ENCODE results near the gene HINT1.
"Not testable (repeated sequence)": the region's sequence is repeated elsewhere in the genome, so short reads cannot be mapped to it uniquely, and the experiment has no call there.

HINT1 gene

GRCh38 chr5:131196331-131196730 lies 31.3 kb upstream of the HINT1 start:
- H3K27me3 ChIP-seq (ENCODE audit: control insufficient read depth in 3 of 3, insufficient read depth in 3 of 3, low read depth in 1 of 3, low read length in 3 of 3) = no peaks in the 10 kb centered on the region
- H3K27ac ChIP-seq (replicated peaks; ENCODE audit: low read length) = no peak overlapping the region
- H2BK15ac ChIP-seq (ENCODE audit: low read length) = no peak overlapping the region
- WGBS, 2 donors (ENCODE audit: extremely low coverage in 2 of 2, insufficient read length in 2 of 2, insufficient replicate concordance in 1 of 2) = no CpG with 5 or more reads among the region's 4 CpGs
- peaks cover 0 to 3% of the 10 kb centered on the region in 2 donors for H3K4me1 ChIP-seq (ENCODE audit: control insufficient read depth in 2 of 2, insufficient read depth in 1 of 2, low read depth in 1 of 2, low read length in 2 of 2)
- no peak overlapping the region for H4K91ac ChIP-seq (ENCODE audit: low read depth, low read length, poor library complexity)
- H3K36me3 ChIP-seq (replicated peaks in 1 of 2; ENCODE audit: control insufficient read depth in 2 of 2, insufficient read depth in 2 of 2, low read length in 2 of 2) = peaks cover 0 to 3% of the 10 kb centered on the region in 2 donors
- no peak overlapping the region for H3K9ac ChIP-seq (ENCODE audit: low read depth, low read length, poor library complexity)
- no peak overlapping the region for H3K4me3 ChIP-seq (ENCODE audit: low read length in 2 of 2)
- H3K23ac ChIP-seq (ENCODE audit: low read depth, low read length, poor library complexity) = no peak overlapping the region
- H4K8ac ChIP-seq (ENCODE audit: low read depth, low read length) = no peak overlapping the region
- no peak overlapping the region for H3K14ac ChIP-seq (ENCODE audit: low read length)
- no peak overlapping the region for H2BK120ac ChIP-seq (ENCODE audit: low read depth, low read length)
- H3K18ac ChIP-seq (ENCODE audit: low read length) = no peak overlapping the region
- H2BK5ac ChIP-seq (ENCODE audit: low read length) = no peak overlapping the region
- no peak overlapping the region for H3K4me2 ChIP-seq (ENCODE audit: insufficient read depth, low read length, poor library complexity, severe bottlenecking)
- H2AK5ac ChIP-seq (ENCODE audit: low read depth, low read length) = no peak overlapping the region
- no peak overlapping the region for H2AFZ ChIP-seq (ENCODE audit: low read length)
- H3K4ac ChIP-seq (ENCODE audit: low read length) = no peak overlapping the region
- no peaks in the 10 kb centered on the region for H3K79me1 ChIP-seq (ENCODE audit: low read depth, low read length)
- no peaks in the 10 kb centered on the region for H3K9me3 ChIP-seq (replicated peaks in 1 of 2; ENCODE audit: control insufficient read depth in 2 of 2, insufficient read depth in 1 of 2, low read depth in 1 of 2, low read length in 2 of 2)
- DNase-seq (ENCODE audit: low spot score) = no peak
- H2BK12ac ChIP-seq (ENCODE audit: low read length) = no peak overlapping the region

GRCh38 chr5:131195696-131196095 lies 30.6 kb upstream of the HINT1 start:
- H4K8ac ChIP-seq (ENCODE audit: low read depth, low read length) = no peak overlapping the region
- H3K9me3 ChIP-seq (replicated peaks in 1 of 2; ENCODE audit: control insufficient read depth in 2 of 2, insufficient read depth in 1 of 2, low read depth in 1 of 2, low read length in 2 of 2) = no peaks in the 10 kb centered on the region
- no peak overlapping the region for H2AK5ac ChIP-seq (ENCODE audit: low read depth, low read length)
- H3K4me1 ChIP-seq (ENCODE audit: control insufficient read depth in 2 of 2, insufficient read depth in 1 of 2, low read depth in 1 of 2, low read length in 2 of 2) = peaks cover 0 to 3% of the 10 kb centered on the region in 2 donors
- H3K23ac ChIP-seq (ENCODE audit: low read depth, low read length, poor library complexity) = no peak overlapping the region
- no peak overlapping the region for H2BK15ac ChIP-seq (ENCODE audit: low read length)
- H3K27ac ChIP-seq (replicated peaks; ENCODE audit: low read length) = no peak overlapping the region
- H3K4me2 ChIP-seq (ENCODE audit: insufficient read depth, low read length, poor library complexity, severe bottlenecking) = no peak overlapping the region
- H4K91ac ChIP-seq (ENCODE audit: low read depth, low read length, poor library complexity) = no peak overlapping the region
- no peak overlapping the region for H3K14ac ChIP-seq (ENCODE audit: low read length)
- no peak for DNase-seq (ENCODE audit: low spot score)
- H3K4me3 ChIP-seq (ENCODE audit: low read length in 2 of 2) = no peak overlapping the region
- H2BK5ac ChIP-seq (ENCODE audit: low read length) = no peak overlapping the region
- no peaks in the 10 kb centered on the region for H3K79me1 ChIP-seq (ENCODE audit: low read depth, low read length)
- H2AFZ ChIP-seq (ENCODE audit: low read length) = no peak overlapping the region
- no peak overlapping the region for H2BK120ac ChIP-seq (ENCODE audit: low read depth, low read length)
- no peak overlapping the region for H3K4ac ChIP-seq (ENCODE audit: low read length)
- H2BK12ac ChIP-seq (ENCODE audit: low read length) = no peak overlapping the region
- no peak overlapping the region for H3K9ac ChIP-seq (ENCODE audit: low read depth, low read length, poor library complexity)
- peaks cover 0 to 3% of the 10 kb centered on the region in 2 donors for H3K36me3 ChIP-seq (replicated peaks in 1 of 2; ENCODE audit: control insufficient read depth in 2 of 2, insufficient read depth in 2 of 2, low read length in 2 of 2)
- H3K18ac ChIP-seq (ENCODE audit: low read length) = no peak overlapping the region
- H3K27me3 ChIP-seq (ENCODE audit: control insufficient read depth in 3 of 3, insufficient read depth in 3 of 3, low read depth in 1 of 3, low read length in 3 of 3) = no peaks in the 10 kb centered on the region

DNA sequence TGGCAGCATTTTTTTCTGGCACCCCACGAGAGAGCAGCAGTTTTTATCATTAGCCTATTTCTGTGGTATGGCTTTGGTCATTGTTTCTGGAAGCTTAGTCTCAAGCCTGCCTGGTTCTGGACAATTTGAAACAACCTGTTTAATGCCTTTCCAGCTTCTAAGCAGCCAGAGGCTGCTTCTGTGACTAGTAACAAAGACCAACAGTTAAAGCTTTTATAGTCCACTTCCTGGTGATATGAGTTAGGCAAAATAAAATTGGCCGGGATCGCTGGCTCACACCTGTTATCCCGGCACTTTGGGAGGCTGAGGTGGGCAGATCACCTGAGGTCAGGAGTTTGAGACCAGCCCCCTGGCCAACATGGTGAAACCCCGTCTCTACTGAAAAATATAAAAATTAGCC lies 29.7 kb upstream of the HINT1 start:
- Histone ChIP-seq H4K91ac (ENCODE audit: low read depth, low read length, poor library complexity) (no peak overlapping the region), H2AK5ac (ENCODE audit: low read depth, low read length) (no peak overlapping the region), H2BK15ac (ENCODE audit: low read length) (no peak overlapping the region), H3K27me3 (ENCODE audit: control insufficient read depth in 3 of 3, insufficient read depth in 3 of 3, low read depth in 1 of 3, low read length in 3 of 3) (no peaks in the 10 kb centered on the region), H3K9ac (ENCODE audit: low read depth, low read length, poor library complexity) (no peak overlapping the region), H3K27ac (replicated peaks; ENCODE audit: low read length) (no peak overlapping the region), H4K8ac (ENCODE audit: low read depth, low read length) (no peak overlapping the region), H3K4ac (ENCODE audit: low read length) (no peak overlapping the region), H3K79me1 (ENCODE audit: low read depth, low read length) (no peaks in the 10 kb centered on the region), H3K9me3 (replicated peaks in 1 of 2; ENCODE audit: control insufficient read depth in 2 of 2, insufficient read depth in 1 of 2, low read depth in 1 of 2, low read length in 2 of 2) (no peaks in the 10 kb centered on the region), H3K36me3 (replicated peaks in 1 of 2; ENCODE audit: control insufficient read depth in 2 of 2, insufficient read depth in 2 of 2, low read length in 2 of 2) (no peaks in the 10 kb centered on the region), H3K14ac (ENCODE audit: low read length) (no peak overlapping the region), H2BK5ac (ENCODE audit: low read length) (no peak overlapping the region), H2AFZ (ENCODE audit: low read length) (no peak overlapping the region), H3K4me3 (ENCODE audit: low read length in 2 of 2) (no peak overlapping the region), H3K18ac (ENCODE audit: low read length) (no peak overlapping the region), H3K23ac (ENCODE audit: low read depth, low read length, poor library complexity) (no peak overlapping the region), H2BK12ac (ENCODE audit: low read length) (no peak overlapping the region), H3K4me2 (ENCODE audit: insufficient read depth, low read length, poor library complexity, severe bottlenecking) (no peak overlapping the region), H3K4me1 (ENCODE audit: control insufficient read depth in 2 of 2, insufficient read depth in 1 of 2, low read depth in 1 of 2, low read length in 2 of 2) (peaks cover 0 to 3% of the 10 kb centered on the region in 2 donors), H2BK120ac (ENCODE audit: low read depth, low read length) (no peak overlapping the region)
- DNase-seq (ENCODE audit: low spot score) = no peak
- no CpG with 5 or more reads among the region's 5 CpGs for WGBS, 2 donors (ENCODE audit: extremely low coverage in 2 of 2, insufficient read length in 2 of 2, insufficient replicate concordance in 1 of 2)

DNA sequence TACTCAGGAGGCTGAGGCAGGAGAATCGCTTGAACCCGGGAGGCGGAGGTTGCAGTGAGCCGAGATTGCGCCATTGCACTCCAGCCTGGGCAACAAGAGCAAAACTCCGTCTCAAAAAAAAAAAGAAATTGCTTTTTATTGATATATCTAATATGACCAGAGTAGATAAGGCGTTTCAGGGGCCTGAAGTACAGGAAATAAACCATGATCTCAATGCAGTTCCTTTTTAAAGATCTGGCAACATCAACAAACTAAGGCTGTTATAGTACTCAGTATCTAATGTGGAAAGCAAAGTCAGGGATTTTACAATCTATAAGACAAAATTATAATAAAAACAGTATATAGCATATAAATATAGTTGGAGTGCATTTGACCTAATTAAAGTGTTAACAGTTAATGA lies 28.8 kb upstream of the HINT1 start:
- not testable (repeated sequence) for H3K23ac ChIP-seq (ENCODE audit: low read depth, low read length, poor library complexity); H2BK120ac ChIP-seq (ENCODE audit: low read depth, low read length); H3K27me3 ChIP-seq (ENCODE audit: control insufficient read depth in 3 of 3, insufficient read depth in 3 of 3, low read depth in 1 of 3, low read length in 3 of 3); H2AK5ac ChIP-seq (ENCODE audit: low read depth, low read length); H3K4me2 ChIP-seq (ENCODE audit: insufficient read depth, low read length, poor library complexity, severe bottlenecking); H2AFZ ChIP-seq (ENCODE audit: low read length); H3K79me1 ChIP-seq (ENCODE audit: low read depth, low read length); H3K4me3 ChIP-seq (ENCODE audit: low read length in 2 of 2); H3K36me3 ChIP-seq (replicated peaks in 1 of 2; ENCODE audit: control insufficient read depth in 2 of 2, insufficient read depth in 2 of 2, low read length in 2 of 2); H3K9ac ChIP-seq (ENCODE audit: low read depth, low read length, poor library complexity); H3K14ac ChIP-seq (ENCODE audit: low read length); H4K91ac ChIP-seq (ENCODE audit: low read depth, low read length, poor library complexity); H2BK15ac ChIP-seq (ENCODE audit: low read length); H3K18ac ChIP-seq (ENCODE audit: low read length); H2BK5ac ChIP-seq (ENCODE audit: low read length); H3K4ac ChIP-seq (ENCODE audit: low read length); DNase-seq (ENCODE audit: low spot score); H3K27ac ChIP-seq (replicated peaks; ENCODE audit: low read length); H4K8ac ChIP-seq (ENCODE audit: low read depth, low read length); H3K4me1 ChIP-seq (ENCODE audit: control insufficient read depth in 2 of 2, insufficient read depth in 1 of 2, low read depth in 1 of 2, low read length in 2 of 2); H2BK12ac ChIP-seq (ENCODE audit: low read length); H3K9me3 ChIP-seq (replicated peaks in 1 of 2; ENCODE audit: control insufficient read depth in 2 of 2, insufficient read depth in 1 of 2, low read depth in 1 of 2, low read length in 2 of 2)
- no CpG with 5 or more reads among the region's 7 CpGs for WGBS, 2 donors (ENCODE audit: extremely low coverage in 2 of 2, insufficient read length in 2 of 2, insufficient replicate concordance in 1 of 2)
